Measurements from ENCODE around the gene MTMR11.
"Not testable (repeated sequence)": the region's sequence is repeated elsewhere in the genome, so short reads cannot be mapped to it uniquely, and the experiment has no call there.

MTMR11 gene

DNA sequence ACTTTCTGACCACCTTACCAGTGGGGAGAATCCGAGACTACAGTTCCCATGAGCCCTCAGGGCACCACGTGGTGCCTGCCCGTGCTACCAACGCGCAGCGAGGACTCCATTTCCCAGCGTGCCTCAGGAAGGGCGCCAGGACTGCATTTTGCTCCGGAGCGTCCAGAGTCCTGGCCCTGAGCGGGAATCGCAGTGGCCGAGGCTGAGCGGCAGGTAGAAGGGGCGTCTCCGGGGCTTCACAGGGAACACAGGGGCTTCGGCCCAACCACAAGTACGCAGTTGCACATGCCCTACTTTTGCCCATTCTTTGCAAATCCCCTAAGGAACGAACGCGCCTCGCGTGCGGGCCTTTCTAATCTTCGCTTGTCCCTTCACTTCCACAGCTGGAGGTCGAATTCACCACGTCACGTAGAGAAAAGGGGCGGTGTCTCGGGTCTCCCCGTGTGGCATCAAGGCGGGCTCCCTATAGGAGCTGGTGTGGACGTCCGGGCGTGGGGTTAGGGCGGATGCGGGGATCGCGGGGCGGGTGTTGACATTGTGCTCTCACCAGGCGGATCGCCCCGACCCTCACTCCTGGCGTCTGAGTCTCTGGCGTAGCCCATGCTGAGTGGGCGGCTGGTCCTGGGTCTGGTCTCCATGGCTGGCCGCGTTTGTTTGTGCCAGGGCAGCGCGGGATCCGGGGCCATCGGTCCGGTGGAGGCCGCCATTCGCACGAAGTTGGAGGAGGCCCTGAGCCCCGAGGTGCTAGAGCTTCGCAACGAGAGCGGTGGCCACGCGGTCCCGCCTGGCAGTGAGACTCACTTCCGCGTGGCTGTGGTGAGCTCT is 37.0 kb downstream of the MTMR11 start, which contains the start of gene BOLA1:
Gene BOLA1, plus strand, starts transcription at position 109 of the 825 bp plus-strand sequence. Its CDS starts 492 bp downstream, at position 601.
- peak; percentile 64 for DNase-seq (ENCODE audit: low read depth)

DNA sequence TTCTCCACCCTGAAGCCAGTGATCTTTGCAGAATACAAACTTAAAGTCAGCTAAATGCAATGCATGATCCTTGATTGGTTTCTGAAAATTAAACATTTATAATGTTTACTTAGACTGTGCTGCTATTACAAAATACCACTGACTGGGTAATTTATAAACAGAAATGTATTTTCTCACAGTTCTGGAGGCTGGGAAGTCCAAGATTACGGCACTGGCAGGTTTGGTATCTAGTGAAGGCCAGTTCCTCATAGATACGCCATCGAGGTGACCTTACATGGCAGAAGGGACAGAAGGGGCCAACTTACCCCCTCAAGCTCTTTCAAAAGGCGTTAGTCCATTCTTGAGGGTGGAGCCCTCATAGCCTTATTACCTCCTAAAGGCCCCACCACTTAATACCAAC is 40.1 kb downstream of the MTMR11 start:
- no peak for DNase-seq (ENCODE audit: low read depth)

DNA sequence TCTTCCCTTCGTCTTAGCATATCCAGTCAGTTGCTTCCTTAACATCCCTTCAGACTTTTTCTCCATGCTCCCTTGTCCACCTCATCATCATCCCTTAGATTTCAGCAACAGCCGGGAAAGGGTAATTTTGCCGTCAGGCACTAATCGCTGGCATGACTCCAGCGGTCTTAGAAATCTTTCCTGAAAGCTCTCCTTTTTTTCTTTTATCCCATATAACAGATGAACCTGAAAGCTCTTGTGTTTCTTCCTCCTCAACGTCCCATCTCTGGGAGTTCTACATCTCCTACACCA is 47.7 kb downstream of the MTMR11 start:
- DNase-seq (ENCODE audit: low read depth): no peak

DNA sequence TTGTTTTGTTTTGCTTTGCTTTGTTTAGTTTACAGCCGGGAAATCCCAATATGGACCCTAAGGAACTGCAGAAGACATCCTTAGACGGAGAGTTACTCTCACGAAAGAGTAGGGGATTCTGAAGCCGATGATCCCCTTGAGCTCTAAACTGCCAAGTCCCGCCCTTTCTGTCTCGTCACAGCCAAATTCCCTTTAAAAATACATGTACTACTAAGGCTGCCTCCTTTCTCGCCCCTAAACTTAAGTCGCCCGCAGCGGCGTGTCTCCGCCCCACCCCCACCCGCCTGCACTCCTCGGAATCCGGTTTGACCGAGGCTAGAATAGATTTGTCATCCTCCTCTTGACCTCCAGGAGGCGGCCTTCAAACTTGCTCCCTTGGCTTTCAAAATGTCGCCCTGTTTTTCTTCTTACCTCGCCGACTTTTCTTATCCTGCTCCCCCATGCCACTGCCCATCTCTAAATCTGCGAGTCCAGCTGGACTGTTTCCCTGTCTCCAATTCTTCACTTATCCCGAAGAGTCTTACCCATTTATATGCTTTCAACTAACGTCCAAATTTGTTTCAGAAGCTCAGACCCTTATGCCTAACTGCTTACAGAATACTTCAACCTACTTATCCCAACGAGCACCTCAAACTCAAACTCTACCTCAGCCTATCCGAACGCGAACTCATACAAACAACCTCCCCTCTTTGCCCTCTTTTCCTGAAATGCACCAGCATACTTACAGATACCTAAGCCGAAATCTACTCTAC is 48.3 kb downstream of the MTMR11 start:
- DNase-seq (ENCODE audit: low read depth): peak; percentile 42

DNA sequence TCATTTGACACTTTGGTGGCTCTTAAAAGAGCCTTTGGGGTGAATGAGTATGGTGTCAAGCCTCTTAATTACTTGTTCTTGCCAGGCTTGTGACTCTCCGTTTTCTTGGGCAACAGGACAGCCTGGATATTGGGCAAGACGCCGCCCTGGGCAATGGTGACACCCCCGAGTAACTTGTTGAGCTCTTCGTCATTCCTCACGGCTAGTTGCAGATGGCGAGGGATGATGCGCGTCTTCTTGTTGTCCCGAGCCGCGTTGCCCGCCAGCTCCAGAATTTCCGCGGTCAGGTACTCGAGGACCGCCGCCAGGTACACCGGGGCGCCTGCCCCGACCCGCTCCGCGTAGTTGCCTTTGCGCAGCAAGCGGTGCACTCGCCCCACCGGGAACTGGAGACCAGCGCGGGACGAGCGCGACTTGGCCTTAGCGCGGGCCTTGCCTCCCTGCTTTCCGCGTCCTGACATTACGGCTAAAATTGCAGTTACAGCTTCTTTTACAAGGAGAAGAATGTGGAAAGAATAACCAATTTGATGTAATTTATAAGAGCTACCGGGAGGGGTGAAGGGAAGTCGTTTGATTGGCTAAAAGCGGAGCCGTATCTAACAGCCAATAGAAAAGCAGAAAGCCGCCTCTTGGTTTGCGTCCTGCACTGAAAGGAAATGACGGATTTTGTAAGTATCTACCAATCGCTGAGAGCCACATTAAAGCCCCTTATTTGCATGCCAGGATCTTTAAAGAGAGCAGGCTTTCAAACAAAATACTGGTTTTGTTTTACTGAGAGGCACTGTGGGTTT is 49.0 kb downstream of the MTMR11 start:
- peak; percentile 54 for DNase-seq (ENCODE audit: low read depth)

DNA sequence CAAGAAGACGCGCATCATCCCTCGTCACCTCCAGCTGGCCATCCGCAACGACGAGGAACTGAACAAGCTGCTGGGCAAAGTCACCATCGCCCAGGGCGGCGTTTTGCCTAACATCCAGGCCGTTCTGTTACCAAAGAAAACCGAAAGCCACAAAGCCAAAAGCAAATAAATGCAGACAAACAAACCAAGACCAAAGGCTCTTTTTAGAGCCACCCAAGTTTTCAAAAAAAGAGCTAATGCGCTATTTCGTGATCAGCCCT is 49.6 kb downstream of the MTMR11 start:
- not testable (repeated sequence) for DNase-seq (ENCODE audit: low read depth)

DNA sequence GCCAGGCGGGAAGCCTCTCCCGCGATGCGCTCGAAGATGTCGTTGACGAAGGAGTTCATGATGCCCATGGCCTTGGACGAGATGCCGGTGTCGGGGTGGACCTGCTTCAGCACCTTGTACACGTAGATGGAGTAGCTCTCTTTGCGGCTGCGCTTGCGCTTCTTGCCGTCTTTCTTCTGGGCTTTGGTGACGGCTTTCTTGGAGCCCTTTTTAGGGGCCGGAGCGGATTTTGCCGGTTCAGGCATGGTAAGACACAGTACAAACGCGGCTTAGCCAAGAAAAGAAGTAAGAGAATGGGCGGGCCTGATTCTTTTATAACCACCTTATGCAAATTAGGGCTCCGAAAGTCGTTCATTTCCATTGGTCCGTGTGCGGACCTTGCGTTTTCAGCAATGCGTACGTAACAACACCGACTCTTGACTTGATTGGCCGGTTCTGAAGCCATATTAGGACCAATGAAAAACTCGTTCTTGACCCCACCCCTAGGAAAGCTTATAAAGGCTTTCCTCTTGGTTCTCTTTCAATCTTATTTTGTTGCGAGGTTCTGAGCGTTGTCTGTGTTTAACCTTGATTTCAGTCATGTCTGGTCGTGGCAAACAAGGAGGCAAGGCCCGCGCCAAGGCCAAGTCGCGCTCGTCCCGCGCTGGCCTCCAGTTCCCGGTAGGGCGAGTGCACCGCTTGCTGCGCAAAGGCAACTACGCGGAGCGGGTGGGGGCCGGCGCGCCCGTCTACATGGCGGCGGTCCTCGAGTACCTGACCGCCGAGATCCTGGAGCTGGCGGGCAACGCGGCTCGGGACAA is 50.1 kb downstream of the MTMR11 start:
- DNase-seq (ENCODE audit: low read depth): peak; percentile 73

DNA sequence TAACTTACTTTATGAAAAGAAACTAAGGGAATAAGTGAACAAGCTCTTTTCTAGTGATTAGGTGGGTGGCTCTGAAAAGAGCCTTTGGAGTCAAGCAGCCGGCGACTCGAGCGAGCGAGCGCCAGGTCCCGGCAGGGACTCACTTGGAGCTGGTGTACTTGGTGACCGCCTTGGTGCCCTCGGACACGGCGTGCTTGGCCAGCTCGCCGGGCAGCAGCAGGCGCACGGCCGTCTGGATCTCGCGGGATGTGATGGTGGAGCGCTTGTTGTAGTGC is 50.6 kb downstream of the MTMR11 start:
- not testable (repeated sequence) for DNase-seq (ENCODE audit: low read depth)

DNA sequence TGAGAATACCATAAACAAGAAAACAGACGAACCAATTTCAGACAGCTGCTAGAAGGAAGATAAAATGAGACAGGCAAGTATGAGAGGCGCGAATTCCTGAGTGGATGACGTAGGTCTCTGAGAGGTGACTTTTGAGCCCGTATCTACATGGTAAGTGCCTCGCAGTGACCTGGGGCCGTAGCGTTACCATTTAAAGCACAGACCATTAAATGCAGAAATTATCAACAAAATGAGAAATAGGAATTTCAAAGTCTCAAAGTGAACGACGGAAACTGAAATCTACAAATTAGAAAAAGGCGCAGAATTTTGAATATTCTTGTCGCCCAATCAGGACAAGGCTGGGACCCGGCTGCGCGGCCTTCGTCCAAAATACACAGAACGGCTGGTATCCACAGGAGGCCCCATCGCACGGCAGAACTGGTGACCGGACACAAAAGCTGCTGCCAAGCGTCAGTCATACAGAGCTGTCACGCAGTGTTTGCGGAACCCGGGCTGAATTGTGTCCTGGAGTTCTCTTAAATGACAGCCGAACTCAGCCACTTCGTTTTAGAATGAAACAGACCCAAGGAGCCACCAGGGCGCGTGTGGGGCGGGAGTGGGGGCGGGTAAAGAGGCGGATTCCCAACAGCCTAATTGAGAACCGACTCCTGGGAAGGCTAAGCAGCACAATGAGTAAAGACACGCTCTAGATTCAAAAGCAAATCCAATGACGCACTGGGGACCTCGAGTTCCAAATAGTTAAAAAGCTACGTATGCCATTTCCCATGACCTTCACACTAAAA is 51.1 kb downstream of the MTMR11 start:
- peak; percentile 27 for DNase-seq (ENCODE audit: low read depth)

DNA sequence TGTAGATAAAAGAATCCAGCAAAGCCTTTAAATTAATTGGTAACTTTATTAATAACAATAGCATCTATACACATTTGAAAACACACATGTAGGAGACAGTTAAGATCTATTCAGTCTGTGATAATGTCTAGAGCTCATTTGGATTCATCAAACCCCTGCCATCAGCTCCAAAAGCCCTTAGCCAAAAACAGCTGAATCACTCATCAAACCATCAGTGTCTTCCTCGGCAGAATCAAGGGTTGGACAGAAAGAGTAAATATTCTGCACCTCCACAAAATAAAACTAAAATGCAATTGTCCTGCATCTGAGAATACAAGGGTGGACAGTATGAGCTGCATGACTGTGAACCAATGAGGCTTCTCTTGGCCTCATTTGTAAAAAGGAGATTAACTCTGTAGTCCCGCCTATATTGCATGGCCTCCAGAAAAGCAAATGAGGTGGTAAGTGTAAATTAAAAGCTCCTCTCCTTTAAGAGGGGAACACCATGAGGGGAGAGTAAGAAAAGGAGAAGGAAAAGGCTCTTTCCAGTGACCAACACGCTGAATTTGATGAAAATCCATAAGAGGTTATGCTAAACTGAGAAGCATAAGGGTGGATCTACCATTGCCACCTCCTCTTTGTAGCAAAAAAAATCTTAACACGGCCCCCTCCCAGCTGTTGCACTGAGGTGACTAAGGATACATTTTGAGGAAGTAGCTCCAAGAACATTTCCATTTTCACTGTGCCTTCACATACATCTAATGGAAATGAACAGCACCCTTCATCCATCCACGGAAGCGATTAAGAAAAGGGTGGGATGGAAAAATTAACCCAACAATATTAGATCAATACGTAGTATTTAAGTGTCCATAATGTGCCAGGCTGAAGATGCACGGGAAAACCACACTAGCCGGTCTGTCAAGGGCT is 52.0 kb downstream of the MTMR11 start:
- DNase-seq (ENCODE audit: low read depth): no peak

DNA sequence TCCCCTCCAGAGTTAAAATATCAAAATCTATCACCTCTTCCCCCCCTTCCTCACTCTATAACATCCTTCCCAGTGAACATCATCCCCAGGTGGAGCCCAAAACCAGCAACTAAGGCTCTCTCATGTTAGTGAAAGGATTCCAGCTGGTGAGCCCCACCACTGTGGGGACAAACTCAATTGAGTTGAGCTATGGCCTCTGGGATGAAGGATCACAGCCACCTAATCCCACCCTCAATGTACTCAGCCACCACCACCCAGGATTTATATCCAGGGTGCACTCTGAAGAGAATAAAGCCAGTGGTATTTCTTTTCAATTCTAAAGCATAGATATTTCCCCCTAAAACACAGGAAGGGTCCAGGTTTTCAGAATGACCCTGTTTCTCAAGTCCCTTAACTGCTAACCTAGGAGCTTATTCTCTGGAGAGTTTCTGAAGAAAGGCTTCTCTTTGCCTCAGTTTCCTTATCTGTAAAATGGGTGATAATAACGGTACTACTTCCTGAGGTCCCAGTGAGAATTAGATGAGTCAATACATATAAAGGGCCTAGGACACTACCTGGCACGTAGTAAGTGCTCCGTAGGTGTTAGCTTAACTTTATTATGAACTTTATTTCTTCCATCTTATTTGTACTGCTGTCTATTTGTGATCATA is 53.0 kb downstream of the MTMR11 start:
- DNase-seq (ENCODE audit: low read depth): no peak

DNA sequence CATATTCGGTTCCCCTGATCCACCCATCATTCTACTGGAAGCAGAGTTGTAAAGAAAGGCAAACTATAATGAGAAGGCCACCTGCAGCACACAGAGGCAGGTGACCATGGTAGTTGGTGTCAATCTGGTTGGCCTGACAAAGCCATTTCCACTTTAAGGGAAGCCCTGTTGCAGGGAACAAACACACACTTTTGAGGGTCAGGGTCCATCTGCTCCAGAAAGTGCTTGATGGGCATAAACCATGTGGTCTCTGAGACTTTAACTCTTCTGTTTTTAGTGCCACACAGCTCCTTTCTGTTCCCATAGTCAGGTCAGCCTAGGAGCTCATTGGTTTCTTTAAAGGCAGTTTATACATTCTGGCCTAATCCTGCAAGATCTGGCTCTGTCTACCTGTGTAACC is 54.8 kb downstream of the MTMR11 start:
- DNase-seq (ENCODE audit: low read depth): no peak

DNA sequence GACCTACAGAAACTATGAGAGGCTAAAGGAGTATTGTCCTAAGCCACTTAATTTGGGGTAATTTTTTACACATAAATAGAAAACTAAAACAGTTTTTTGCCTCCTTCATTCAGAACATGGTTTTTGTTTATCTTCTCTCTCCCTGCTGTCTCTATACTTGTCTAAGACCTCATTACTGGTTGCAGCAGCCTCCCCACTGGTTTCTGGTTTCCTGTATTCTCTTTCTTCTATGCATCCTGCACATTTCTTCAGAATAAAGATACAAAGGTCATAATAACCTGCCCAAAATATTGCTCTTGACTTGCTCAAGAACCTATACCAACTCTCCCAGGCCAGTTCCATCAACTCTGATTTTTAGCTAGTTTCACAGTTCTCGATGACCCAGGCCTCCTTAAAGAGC is 57.1 kb downstream of the MTMR11 start:
- DNase-seq (ENCODE audit: low read depth): no peak

Data from stimulated activated CD8-positive, alpha-beta memory T cell treated with anti-CD3 and anti-CD28 coated beads, Interleukin-12 subunit alpha, Interleukin-12 subunit beta, amount 100 ng/mL, for 1 hour (primary cell).